Right lobe of liver (tissue), 6 donors: ENCODE measurements around the gene NLN. TPM values are rescaled to one million over a fixed set of nuclear protein-coding genes. Genes with fewer than 3 reads are reported as not detected.

Experiments used
- ATAC-seq, 4 donors: fragments of 200-7000 bp; cut with Tn5 transposase; one replicate each; pipeline ENCODE4 v1.9.1; 2020; ENCODE audit warnings: mild to moderate bottlenecking in 4 of 4, moderate library complexity in 4 of 4
- DNase-seq, 3 donors: peaks; one replicate each; pipeline ENCODE4 v3.0.0-alpha.2; 2020
- H3K27ac ChIP-seq, 3 donors: fragments of 200-600 bp; one replicate each; pipeline ENCODE4 v1.8.0; 2022
- H3K27me3 ChIP-seq, 2 donors: fragments of 200-600 bp; one replicate each; pipeline ENCODE4 v1.8.0; 2022
- H3K36me3 ChIP-seq, 4 donors: fragments of 200-600 bp; sonication (generic) in 1 of 4; one replicate each; pipeline versions ENCODE4 v1.5.1 to v1.8.0; 2017 to 2022; ENCODE audit warnings: control low read depth in 1 of 4
- H3K4me1 ChIP-seq, 4 donors: fragments of 200-600 bp; sonication (generic) in 1 of 4; one replicate each; pipeline versions ENCODE4 v1.5.1 to v1.8.0; 2017 to 2022; ENCODE audit warnings: control low read depth in 1 of 4
- H3K4me3 ChIP-seq, 3 donors: fragments of 200-600 bp; one replicate each; pipeline ENCODE4 v1.8.0; 2022
- H3K9me3 ChIP-seq, 4 donors: fragments of 200-600 bp; sonication (generic) in 1 of 4; one replicate each; pipeline versions ENCODE4 v1.5.1 to v1.8.0; 2017 to 2022; ENCODE audit warnings: control low read depth in 1 of 4
- POLR2A ChIP-seq: fragments of 450-650 bp; IDR thresholded peaks from one replicate; pipeline ENCODE4 v1.6.1; 2017; ENCODE audit warnings: antibody characterized with exemption, mild to moderate bottlenecking
- WGBS: methylation state at CpG from one replicate; pipeline ENCODE4 v1.1.6; 2018; ENCODE audit warnings: low coverage, low lambda C conversion rate; ENCODE audit not compliant: insufficient coverage; ENCODE audit errors: missing lambda C conversion rate; 5-methylcytosine and 5-hydroxymethylcytosine counted together
- intact Hi-C, 2 donors: fragments of 100-400 bp; cut with DNase I; formaldehyde crosslinking; loops; one replicate each; pipeline versions ENCODE4 v1.11.2 to v1.14.1; 2022
- total RNA-seq, 6 experiments: library from RNA; depleted of rRNA in 2 of 6; stranded (reverse); fragments of >200 nt in 2 of 6; fragmentation: NEBNext Ultra II Directional in 3 of 6; extraction: Animal tissue kit (Norgen Biotek cat#: 25700) in 3 of 6; gene quantifications; one replicate each; pipeline versions ENCODE4 v1.1.0 to v1.2.4, GENCODE V29; 2016 to 2023
- TF ChIP-seq, protein P1 (sequence below), 4 donors: fragments of 200-600 bp in 3 of 4; fragments of 450-650 bp in 1 of 4; IDR thresholded peaks; one replicate each; pipeline versions ENCODE4 v1.5.1 to v1.8.0; 2016 to 2022; ENCODE audit warnings: antibody characterized with exemption in 4 of 4, mild to moderate bottlenecking in 2 of 4
- donor health status: DM: no; HTN: yes; CAD: no.
- donor health status: DM: no; HTN: no; CAD: no.
- donor health status: DM: no; HTN: no; CAD: no.
- donor health status: DM: no; HTN: yes; CAD: no.
- donor health status: DM: no; HTN: yes; CAD: no.

The NLN gene
- total RNA-seq, 6 experiments from 2014 or later, result 28.3 to 68.2 (median 36.7) TPM

GRCh38 chr5:65702036-65702435 is 20.0 kb upstream of the NLN start:
- ATAC-seq, result no peak

GRCh38 chr5:65704621-65705239 is 17.3 kb upstream of the NLN start:
- 96% methylated on average over 2 of the region's 2 CpGs for WGBS
- H3K4me3 ChIP-seq, result no peak overlapping the region
- ATAC-seq (no peak), DNase-seq (no peak)
- no peaks in the 10 kb centered on the region for H3K4me1 ChIP-seq
- no peaks in the 10 kb centered on the region for H3K36me3 ChIP-seq
- H3K27ac ChIP-seq, result no peak overlapping the region
- intact Hi-C loops, result no loop called here
- H3K27me3 ChIP-seq, result no peaks in the 10 kb centered on the region
- H3K9me3 ChIP-seq, result no peaks in the 10 kb centered on the region
- TF ChIP-seq, protein P1, sequence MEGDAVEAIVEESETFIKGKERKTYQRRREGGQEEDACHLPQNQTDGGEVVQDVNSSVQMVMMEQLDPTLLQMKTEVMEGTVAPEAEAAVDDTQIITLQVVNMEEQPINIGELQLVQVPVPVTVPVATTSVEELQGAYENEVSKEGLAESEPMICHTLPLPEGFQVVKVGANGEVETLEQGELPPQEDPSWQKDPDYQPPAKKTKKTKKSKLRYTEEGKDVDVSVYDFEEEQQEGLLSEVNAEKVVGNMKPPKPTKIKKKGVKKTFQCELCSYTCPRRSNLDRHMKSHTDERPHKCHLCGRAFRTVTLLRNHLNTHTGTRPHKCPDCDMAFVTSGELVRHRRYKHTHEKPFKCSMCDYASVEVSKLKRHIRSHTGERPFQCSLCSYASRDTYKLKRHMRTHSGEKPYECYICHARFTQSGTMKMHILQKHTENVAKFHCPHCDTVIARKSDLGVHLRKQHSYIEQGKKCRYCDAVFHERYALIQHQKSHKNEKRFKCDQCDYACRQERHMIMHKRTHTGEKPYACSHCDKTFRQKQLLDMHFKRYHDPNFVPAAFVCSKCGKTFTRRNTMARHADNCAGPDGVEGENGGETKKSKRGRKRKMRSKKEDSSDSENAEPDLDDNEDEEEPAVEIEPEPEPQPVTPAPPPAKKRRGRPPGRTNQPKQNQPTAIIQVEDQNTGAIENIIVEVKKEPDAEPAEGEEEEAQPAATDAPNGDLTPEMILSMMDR (IDR thresholded peaks at IDR 0.05), result no peak
- no peak for TF ChIP-seq POLR2A

More at GRCh38 chr5:65702036-65702435, 20.0 kb upstream of the NLN start:
- Histone ChIP-seq H3K27me3 (no peaks in the 10 kb centered on the region), H3K36me3 (no peaks in the 10 kb centered on the region), H3K4me1 (no peaks in the 10 kb centered on the region), H3K9me3 (no peaks in the 10 kb centered on the region), H3K27ac (no peak overlapping the region), H3K4me3 (no peak overlapping the region)
- TF ChIP-seq, protein P1 (IDR thresholded peaks at IDR 0.05), result no peak
- TF ChIP-seq POLR2A, result no peak
- WGBS, result 72% methylated on average over 3 of the region's 3 CpGs
- DNase-seq, result no peak
- intact Hi-C loops, result no loop called here

GRCh38 chr5:65707663-65708062 is 14.3 kb upstream of the NLN start:
- WGBS, result 93% methylated on average over 4 of the region's 4 CpGs
- intact Hi-C loops, result no loop called here
- Histone ChIP-seq H3K4me1 (no peaks in the 10 kb centered on the region), H3K4me3 (no peak overlapping the region), H3K9me3 (no peaks in the 10 kb centered on the region), H3K27me3 (no peaks in the 10 kb centered on the region), H3K36me3 (no peaks in the 10 kb centered on the region), H3K27ac (no peak overlapping the region)
- TF ChIP-seq, protein P1 (IDR thresholded peaks at IDR 0.05), result no peak
- TF ChIP-seq POLR2A, result no peak
- ATAC-seq (no peak), DNase-seq (no peak)

DNA sequence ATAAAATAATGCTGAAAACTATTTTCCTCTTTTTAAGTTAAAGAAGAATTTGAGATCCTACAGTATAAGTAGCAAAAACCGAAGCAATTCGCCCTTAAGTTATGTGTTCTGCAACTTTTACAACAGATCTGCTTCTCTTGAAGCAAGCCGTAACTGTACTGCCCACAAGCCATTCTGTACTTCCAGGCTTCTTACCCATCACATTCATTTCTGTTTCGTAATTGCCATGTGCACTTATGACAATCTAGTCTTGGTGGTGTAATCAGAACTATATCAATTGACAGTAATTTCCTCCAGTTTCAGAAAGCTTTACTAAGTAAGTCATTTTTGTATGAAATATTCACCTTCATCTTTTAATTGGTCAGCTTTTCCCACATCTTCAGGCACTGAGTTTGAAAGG is 13.9 kb upstream of the NLN start:
- no peak for TF ChIP-seq POLR2A
- TF ChIP-seq, protein P1 (IDR thresholded peaks at IDR 0.05), result no peak
- H3K4me3 ChIP-seq, result no peak overlapping the region
- H3K9me3 ChIP-seq, result no peaks in the 10 kb centered on the region
- 82% methylated on average over 4 of the region's 4 CpGs for WGBS
- no peak overlapping the region for H3K27ac ChIP-seq
- H3K36me3 ChIP-seq, result no peaks in the 10 kb centered on the region
- intact Hi-C loops, result no loop called here
- no peak for ATAC-seq
- no peaks in the 10 kb centered on the region for H3K4me1 ChIP-seq
- no peaks in the 10 kb centered on the region for H3K27me3 ChIP-seq
- no peak for DNase-seq
